Activated T-cell treated with anti-CD3 and anti-CD28 coated beads, Interleukin-2, amount 50 U/mL, for 4 hours (primary cell): Measurements from ENCODE around the gene GOT1. TPM values are rescaled to one million over a fixed set of nuclear protein-coding genes. Genes with fewer than 3 reads are reported as not detected.
A peak's percentile ranks its signal among the peaks of the same experiment; 100 is the strongest.

Experiments used
- ATAC-seq, 2 donors: fragments of 200-7000 bp; cut with Tn5 transposase; one replicate each; pipeline ENCODE4 v1.10.0; 2021
- DNase-seq: peaks from one replicate; pipeline ENCODE4 v3.0.0-alpha.2; 2020
- H3K27me3 Mint-ChIP-seq: one replicate; pipeline ENCODE4 v1.8.0; 2021; ENCODE audit warnings: low read depth, mixed read lengths
- H3K36me3 Mint-ChIP-seq: one replicate; pipeline ENCODE4 v1.8.0; 2022; ENCODE audit warnings: mixed read lengths; ENCODE audit not compliant: insufficient read depth
- H3K4me1 Mint-ChIP-seq: one replicate; pipeline ENCODE4 v1.8.0; 2021; ENCODE audit warnings: low read depth, mixed read lengths
- H3K4me3 Mint-ChIP-seq: one replicate; pipeline ENCODE4 v1.8.0; 2021; ENCODE audit warnings: mild to moderate bottlenecking, moderate library complexity, mixed read lengths
- H3K9me3 Mint-ChIP-seq: one replicate; pipeline ENCODE4 v1.8.0; 2021; ENCODE audit warnings: mixed read lengths
- total RNA-seq, 3 donors: library from RNA; stranded (reverse); gene quantifications; one replicate each; pipeline ENCODE4 v1.2.1, GENCODE V29; 2021

GOT1 gene
- total RNA-seq, 3 donors from 2014 or later = 32.0 to 36.0 (median 34.3) TPM

- Mint-ChIP-seq H3K27me3 (peaks cover 25% of the 10 kb centered on the region), H3K4me1 (no peaks in the 10 kb centered on the region), H3K36me3 (no peaks in the 10 kb centered on the region), H3K4me3 (no peak overlapping the region), H3K9me3 (no peaks in the 10 kb centered on the region)
- DNase-seq (no peak), ATAC-seq (no peak)
These were observed 18.6 kb upstream of the GOT1 start for GRCh38 chr10:99449023-99449422.

- no peak for DNase-seq
- Mint-ChIP-seq H3K36me3 (no peaks in the 10 kb centered on the region), H3K9me3 (no peaks in the 10 kb centered on the region), H3K4me3 (no peak overlapping the region), H3K4me1 (no peaks in the 10 kb centered on the region), H3K27me3 (peaks cover 9% of the 10 kb centered on the region)
- no peak for ATAC-seq
These were observed 14.1 kb upstream of the GOT1 start for GRCh38 chr10:99444383-99445045.

GRCh38 chr10:99443500-99443899, 13.1 kb upstream of the GOT1 start:
- Mint-ChIP-seq H3K9me3 (no peaks in the 10 kb centered on the region), H3K4me1 (no peaks in the 10 kb centered on the region), H3K4me3 (no peak overlapping the region), H3K36me3 (no peaks in the 10 kb centered on the region), H3K27me3 (peaks cover 7% of the 10 kb centered on the region)
- DNase-seq (no peak), ATAC-seq (no peak)

GRCh38 chr10:99442394-99442793, 12.0 kb upstream of the GOT1 start:
- H3K4me1 Mint-ChIP-seq = no peaks in the 10 kb centered on the region
- no peak for ATAC-seq
- no peak for DNase-seq
- H3K27me3 Mint-ChIP-seq = peaks cover 7% of the 10 kb centered on the region
- H3K9me3 Mint-ChIP-seq = no peaks in the 10 kb centered on the region
- H3K4me3 Mint-ChIP-seq = no peak overlapping the region
- H3K36me3 Mint-ChIP-seq = no peaks in the 10 kb centered on the region

GRCh38 chr10:99438890-99439289, 8.5 kb upstream of the GOT1 start:
- no peak overlapping the region for H3K4me3 Mint-ChIP-seq
- no peak for DNase-seq
- H3K36me3 Mint-ChIP-seq = no peaks in the 10 kb centered on the region

GRCh38 chr10:99435986-99436638, 5.7 kb upstream of the GOT1 start:
- no peaks in the 10 kb centered on the region for H3K27me3 Mint-ChIP-seq
- no peaks in the 10 kb centered on the region for H3K36me3 Mint-ChIP-seq
- ATAC-seq (no peak), DNase-seq (no peak)
- no peak overlapping the region for H3K4me3 Mint-ChIP-seq
- H3K4me1 Mint-ChIP-seq = peaks cover 12% of the 10 kb centered on the region
- no peaks in the 10 kb centered on the region for H3K9me3 Mint-ChIP-seq

More at GRCh38 chr10:99438890-99439289, 8.5 kb upstream of the GOT1 start:
- no peaks in the 10 kb centered on the region for H3K27me3 Mint-ChIP-seq
- H3K4me1 Mint-ChIP-seq = peaks cover 2% of the 10 kb centered on the region
- ATAC-seq = no peak
- H3K9me3 Mint-ChIP-seq = no peaks in the 10 kb centered on the region

GRCh38 chr10:99433378-99434020, 3.1 kb upstream of the GOT1 start:
- H3K36me3 Mint-ChIP-seq = no peaks in the 10 kb centered on the region
- no peaks in the 10 kb centered on the region for H3K27me3 Mint-ChIP-seq
- H3K4me1 Mint-ChIP-seq = peaks cover 28% of the 10 kb centered on the region
- no peak overlapping the region for H3K4me3 Mint-ChIP-seq
- DNase-seq = no peak
- H3K9me3 Mint-ChIP-seq = no peaks in the 10 kb centered on the region
- no peak for ATAC-seq

- ATAC-seq (no peak), DNase-seq (no peak)
- H3K4me3 Mint-ChIP-seq = peak overlapping the region; percentile 99
- no peaks in the 10 kb centered on the region for H3K9me3 Mint-ChIP-seq
- peaks cover 29% of the 10 kb centered on the region for H3K4me1 Mint-ChIP-seq
- H3K36me3 Mint-ChIP-seq = no peaks in the 10 kb centered on the region
- no peaks in the 10 kb centered on the region for H3K27me3 Mint-ChIP-seq
These were observed 2.5 kb upstream of the GOT1 start for GRCh38 chr10:99432881-99433280.

GRCh38 chr10:99432047-99432446, 1.6 kb upstream of the GOT1 start:
- H3K4me1 Mint-ChIP-seq = peaks cover 32% of the 10 kb centered on the region
- ATAC-seq (no peak), DNase-seq (no peak)
- H3K36me3 Mint-ChIP-seq = no peaks in the 10 kb centered on the region
- H3K9me3 Mint-ChIP-seq = no peaks in the 10 kb centered on the region
- no peaks in the 10 kb centered on the region for H3K27me3 Mint-ChIP-seq
- H3K4me3 Mint-ChIP-seq = peak overlapping the region; percentile 99

- ATAC-seq (no peak), DNase-seq (no peak)
- Mint-ChIP-seq H3K36me3 (no peaks in the 10 kb centered on the region), H3K4me1 (peaks cover 32% of the 10 kb centered on the region), H3K4me3 (peak overlapping the region; percentile 99), H3K9me3 (no peaks in the 10 kb centered on the region), H3K27me3 (no peaks in the 10 kb centered on the region)
These were observed 851 bp upstream of the GOT1 start for GRCh38 chr10:99431190-99431760.

- Mint-ChIP-seq H3K4me3 (peak overlapping the region; percentile 99), H3K9me3 (no peaks in the 10 kb centered on the region), H3K4me1 (peaks cover 34% of the 10 kb centered on the region), H3K27me3 (no peaks in the 10 kb centered on the region), H3K36me3 (peaks cover 8% of the 10 kb centered on the region)
- ATAC-seq (peak in 1 of 2 donors; percentile 10), DNase-seq (no peak)
These were observed 341 bp downstream of the GOT1 start for GRCh38 chr10:99430116-99430450.

- Mint-ChIP-seq H3K36me3 (peaks cover 13% of the 10 kb centered on the region), H3K4me3 (peak overlapping the region; percentile 99), H3K27me3 (no peaks in the 10 kb centered on the region), H3K4me1 (peaks cover 34% of the 10 kb centered on the region), H3K9me3 (no peaks in the 10 kb centered on the region)
- DNase-seq = no peak
- no peak for ATAC-seq
These were observed 818 bp downstream of the GOT1 start for GRCh38 chr10:99429517-99430095.

GRCh38 chr10:99427566-99428190, 2.7 kb downstream of the GOT1 start:
- Mint-ChIP-seq H3K4me1 (peaks cover 32% of the 10 kb centered on the region), H3K9me3 (no peaks in the 10 kb centered on the region), H3K27me3 (no peaks in the 10 kb centered on the region), H3K4me3 (no peak overlapping the region), H3K36me3 (peaks cover 20% of the 10 kb centered on the region)
- ATAC-seq (no peak), DNase-seq (no peak)

GRCh38 chr10:99426689-99427088, 3.7 kb downstream of the GOT1 start:
- Mint-ChIP-seq H3K36me3 (peaks cover 26% of the 10 kb centered on the region), H3K9me3 (no peaks in the 10 kb centered on the region), H3K27me3 (no peaks in the 10 kb centered on the region), H3K4me3 (no peak overlapping the region), H3K4me1 (peaks cover 29% of the 10 kb centered on the region)
- DNase-seq (no peak), ATAC-seq (no peak)
